Measurements from ENCODE around the gene NRG2.
A peak's percentile ranks its signal among the peaks of the same experiment; 100 is the strongest.

The NRG2 gene

DNA sequence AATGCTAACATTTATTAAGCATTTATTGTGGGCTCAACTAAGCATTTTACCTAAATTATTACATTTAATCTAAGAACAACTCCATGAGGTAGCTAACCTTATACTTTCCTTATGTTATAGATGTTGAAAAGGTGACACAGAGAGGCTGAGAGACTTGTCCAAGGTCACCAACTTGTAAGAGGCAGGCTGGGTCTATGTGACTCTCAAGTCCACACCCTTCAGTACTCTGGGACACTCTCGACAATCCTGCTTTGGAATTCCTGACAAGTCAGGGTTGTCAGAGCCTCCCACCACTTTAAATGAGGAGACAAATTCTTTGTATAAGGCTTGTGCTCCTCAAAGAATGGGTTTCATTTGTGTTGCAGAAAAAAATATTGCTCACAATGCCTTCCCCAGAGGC, 67.2 kb downstream of the NRG2 start:
- TF ChIP-seq, protein P1, sequence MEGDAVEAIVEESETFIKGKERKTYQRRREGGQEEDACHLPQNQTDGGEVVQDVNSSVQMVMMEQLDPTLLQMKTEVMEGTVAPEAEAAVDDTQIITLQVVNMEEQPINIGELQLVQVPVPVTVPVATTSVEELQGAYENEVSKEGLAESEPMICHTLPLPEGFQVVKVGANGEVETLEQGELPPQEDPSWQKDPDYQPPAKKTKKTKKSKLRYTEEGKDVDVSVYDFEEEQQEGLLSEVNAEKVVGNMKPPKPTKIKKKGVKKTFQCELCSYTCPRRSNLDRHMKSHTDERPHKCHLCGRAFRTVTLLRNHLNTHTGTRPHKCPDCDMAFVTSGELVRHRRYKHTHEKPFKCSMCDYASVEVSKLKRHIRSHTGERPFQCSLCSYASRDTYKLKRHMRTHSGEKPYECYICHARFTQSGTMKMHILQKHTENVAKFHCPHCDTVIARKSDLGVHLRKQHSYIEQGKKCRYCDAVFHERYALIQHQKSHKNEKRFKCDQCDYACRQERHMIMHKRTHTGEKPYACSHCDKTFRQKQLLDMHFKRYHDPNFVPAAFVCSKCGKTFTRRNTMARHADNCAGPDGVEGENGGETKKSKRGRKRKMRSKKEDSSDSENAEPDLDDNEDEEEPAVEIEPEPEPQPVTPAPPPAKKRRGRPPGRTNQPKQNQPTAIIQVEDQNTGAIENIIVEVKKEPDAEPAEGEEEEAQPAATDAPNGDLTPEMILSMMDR (conservative IDR thresholded peaks at IDR 0.05; ENCODE audit: control insufficient read depth, insufficient read depth, low read depth, low read length) = no peak
- no peak for DNase-seq (ENCODE audit: low read depth)
- H3K4me3 ChIP-seq (ENCODE audit: control insufficient read depth, low read depth, low read length) = no peak overlapping the region

DNA sequence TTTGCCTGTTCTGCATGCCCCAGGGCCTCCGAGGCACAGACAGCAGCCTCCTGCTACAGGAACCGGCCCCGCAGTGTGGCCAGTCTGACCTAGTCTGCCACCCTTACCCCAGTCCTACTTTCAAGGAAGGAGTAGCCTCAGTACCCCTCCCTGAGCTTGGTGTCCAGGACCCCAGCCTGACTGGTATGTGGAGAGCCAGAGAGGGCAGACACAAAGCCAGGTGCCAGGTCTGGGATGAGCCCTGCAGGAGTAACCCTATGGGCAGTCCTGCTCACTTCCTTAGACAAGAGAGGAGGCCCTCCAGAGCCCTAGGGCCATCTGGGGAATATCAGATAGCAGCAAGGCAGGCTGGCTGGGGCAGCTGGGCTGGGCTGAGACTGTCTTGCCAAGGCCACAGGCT, 67.8 kb downstream of the NRG2 start:
- TF ChIP-seq, protein P1 (conservative IDR thresholded peaks at IDR 0.05; ENCODE audit: control insufficient read depth, insufficient read depth, low read depth, low read length) = no peak
- no peak for DNase-seq (ENCODE audit: low read depth)
- no peak overlapping the region for H3K4me3 ChIP-seq (ENCODE audit: control insufficient read depth, low read depth, low read length)

DNA sequence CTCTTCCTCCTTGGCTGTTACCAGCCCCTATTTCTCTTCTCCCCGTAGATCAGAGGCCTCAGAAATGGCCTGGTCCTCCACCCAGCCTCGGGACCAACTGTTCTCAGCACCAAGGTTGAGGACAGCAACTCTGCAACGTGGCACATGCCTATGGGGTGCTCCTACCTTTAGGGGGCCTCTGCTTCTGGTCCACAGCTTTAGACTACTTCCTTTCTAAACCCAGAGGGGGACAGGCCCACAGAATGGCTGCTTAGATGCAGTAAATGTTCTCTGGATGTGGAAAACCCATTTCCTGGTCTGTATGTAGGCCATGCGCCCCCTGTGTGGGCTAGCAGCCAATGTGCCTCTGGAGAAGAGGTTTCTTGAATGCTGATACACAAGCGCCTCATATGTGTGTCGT, 68.4 kb downstream of the NRG2 start:
- no peak overlapping the region for H3K4me3 ChIP-seq (ENCODE audit: control insufficient read depth, low read depth, low read length)
- TF ChIP-seq, protein P1 (conservative IDR thresholded peaks at IDR 0.05; ENCODE audit: control insufficient read depth, insufficient read depth, low read depth, low read length) = no peak
- DNase-seq (ENCODE audit: low read depth) = no peak

DNA sequence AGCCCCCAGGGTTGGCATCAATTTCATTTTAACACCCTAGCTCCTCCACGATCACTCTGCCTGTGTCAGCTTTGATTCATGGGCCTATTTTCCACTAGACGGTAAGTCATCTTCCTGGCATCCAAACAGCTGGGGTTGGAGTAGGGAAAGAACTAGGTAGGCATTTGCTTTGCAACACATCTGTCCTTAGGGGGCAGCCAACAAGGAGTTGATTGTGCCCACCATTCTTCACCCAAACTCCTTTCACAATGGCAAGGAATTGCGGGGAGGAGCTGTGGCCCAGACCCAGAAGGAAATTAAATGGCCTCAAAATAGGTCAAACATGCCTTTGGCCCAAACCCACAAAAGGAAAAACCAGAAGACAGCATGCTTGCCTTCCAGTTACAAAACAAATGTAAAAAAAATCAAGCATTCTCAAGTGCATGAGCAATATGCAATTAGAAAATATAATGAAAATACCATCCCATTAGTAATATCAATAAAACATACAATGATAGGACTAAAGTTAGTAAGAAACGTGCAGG, 71.8 kb downstream of the NRG2 start:
- TF ChIP-seq, protein P1 (conservative IDR thresholded peaks at IDR 0.05; ENCODE audit: control insufficient read depth, insufficient read depth, low read depth, low read length) = no peak
- no peak overlapping the region for H3K4me3 ChIP-seq (ENCODE audit: control insufficient read depth, low read depth, low read length)
- no peak for DNase-seq (ENCODE audit: low read depth)

DNA sequence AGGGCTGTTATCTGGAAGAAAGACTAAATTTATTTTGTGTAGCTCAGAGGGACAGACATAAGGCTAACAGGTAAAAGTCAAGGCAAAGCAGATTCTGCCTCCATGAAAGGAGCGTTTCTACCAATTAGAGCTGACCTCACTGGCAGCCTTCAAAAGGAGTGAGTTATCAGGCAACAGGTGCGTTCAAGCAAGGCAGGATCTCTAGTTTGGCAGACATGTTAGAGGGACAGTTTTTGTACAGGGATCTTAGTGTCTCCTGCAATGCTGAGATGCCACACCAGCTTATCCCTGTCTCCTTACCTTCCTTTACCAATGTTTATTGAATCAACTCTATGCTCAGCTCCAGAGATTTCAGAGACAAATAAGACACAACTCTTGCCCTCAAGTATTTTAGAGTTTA, 73.8 kb downstream of the NRG2 start:
- no peak overlapping the region for H3K4me3 ChIP-seq (ENCODE audit: control insufficient read depth, low read depth, low read length)
- TF ChIP-seq, protein P1 (conservative IDR thresholded peaks at IDR 0.05; ENCODE audit: control insufficient read depth, insufficient read depth, low read depth, low read length) = no peak
- DNase-seq (ENCODE audit: low read depth) = no peak

DNA sequence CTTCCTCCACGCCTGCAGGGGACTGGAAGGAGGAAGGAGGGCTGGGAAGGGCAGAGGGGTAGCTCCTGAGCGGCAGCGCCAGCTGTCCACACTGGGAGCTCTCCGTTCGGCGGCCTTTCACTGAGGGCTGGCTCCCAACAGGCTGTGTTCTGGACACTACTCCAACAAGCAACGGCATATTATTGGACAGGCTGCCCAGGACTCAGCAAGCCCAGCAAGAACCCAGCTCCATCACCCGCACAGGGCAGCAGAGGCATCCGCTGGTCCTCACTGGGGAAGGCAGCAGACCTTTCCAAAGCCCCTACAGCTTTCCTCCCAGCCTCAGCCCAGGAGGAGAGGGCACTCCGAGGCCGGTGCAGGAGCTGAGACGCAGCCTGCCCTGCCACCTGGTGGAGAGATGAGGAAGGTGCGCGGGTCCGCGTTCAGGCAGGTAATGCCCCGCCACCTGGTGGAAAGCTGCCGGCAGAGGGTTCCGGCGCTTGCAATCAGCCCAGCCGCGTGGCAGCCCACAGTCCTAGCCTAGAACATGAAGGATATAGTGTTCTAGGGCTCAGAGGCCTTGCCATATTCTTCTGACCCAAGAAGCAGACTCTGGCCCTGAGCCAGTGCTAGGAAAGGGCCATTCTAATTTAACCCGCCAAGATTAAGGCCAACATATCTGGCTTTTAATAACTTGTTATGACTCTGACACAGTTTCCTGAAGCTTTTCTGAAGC, 74.4 kb downstream of the NRG2 start:
- peak; percentile 61 for DNase-seq (ENCODE audit: low read depth)
- TF ChIP-seq, protein P1 (conservative IDR thresholded peaks at IDR 0.05; ENCODE audit: control insufficient read depth, insufficient read depth, low read depth, low read length) = peak; percentile 93
- H3K4me3 ChIP-seq (ENCODE audit: control insufficient read depth, low read depth, low read length) = no peak overlapping the region

Measured in fibroblast of mammary gland (primary cell).